ENCODE results near the gene GTPBP6. TPM values are rescaled to one million over a fixed set of nuclear protein-coding genes. Genes with fewer than 3 reads are reported as not detected.

The GTPBP6 gene
- total RNA-seq, 1 experiment from 2014 or later, result 72.4 TPM

- Mint-ChIP-seq H3K4me1 (ENCODE audit: low read depth, unreplicated experiment) (no peaks in the 10 kb centered on the region), H3K27ac (ENCODE audit: unreplicated experiment) (no peak overlapping the region), H3K9me3 (ENCODE audit: unreplicated experiment) (peaks cover 10% of the 10 kb centered on the region), H3K4me3 (ENCODE audit: unreplicated experiment) (no peak overlapping the region), H3K27me3 (ENCODE audit: insufficient read depth, unreplicated experiment) (no peaks in the 10 kb centered on the region), H3K36me3 (ENCODE audit: insufficient read depth, unreplicated experiment) (peaks cover 41% of the 10 kb centered on the region)
- peaks cover 4% of the 10 kb centered on the region; the same call in 1 of the 2 replicates for H3K9me3 ChIP-seq
- intact Hi-C loops (cut with micrococcal nuclease; ENCODE audit: unreplicated experiment), result no loop called here
- no peak overlapping the region for H3K4me3 ChIP-seq (ENCODE audit: low read depth, low read length)
- no TSS peak for BruUV-seq (replicated peaks)
- ChIA-PET POLR2A (no interaction called here), CTCF (no interaction called here)
- TF ChIP-seq CTCF (IDR thresholded peaks at IDR 0.05; ENCODE audit: insufficient read depth in 1 of 2, low read depth in 1 of 2, low read length in 1 of 2, severe bottlenecking in 1 of 2, unreplicated experiment in 1 of 2), result no peak
- no peak for DNase-seq
- no peaks in the 10 kb centered on the region for H3K4me1 ChIP-seq
- H3K36me3 ChIP-seq (ENCODE audit: control insufficient read depth, insufficient read depth, low read length), result no peaks in the 10 kb centered on the region; the same call in 1 of the 2 replicates
- no peaks in the 10 kb centered on the region for H3K27me3 ChIP-seq (replicated peaks; ENCODE audit: control insufficient read depth, insufficient read depth, low read length)
Measured at GRCh38 chrX:344371-344901, 25.8 kb upstream of the GTPBP6 start.

- H3K27ac Mint-ChIP-seq (ENCODE audit: unreplicated experiment), result peak overlapping the region; percentile 86
- ChIA-PET CTCF (no interaction called here), POLR2A (no interaction called here)
- H3K4me3 Mint-ChIP-seq (ENCODE audit: unreplicated experiment), result no peak overlapping the region
- Histone ChIP-seq H3K9me3 (peaks cover 7% of the 10 kb centered on the region; the same call in 1 of the 2 replicates), H3K36me3 (ENCODE audit: control insufficient read depth, insufficient read depth, low read length) (no peaks in the 10 kb centered on the region; the same call in 1 of the 2 replicates), H3K4me3 (ENCODE audit: low read depth, low read length) (no peak overlapping the region), H3K4me1 (no peaks in the 10 kb centered on the region), H3K27me3 (replicated peaks; ENCODE audit: control insufficient read depth, insufficient read depth, low read length) (no peaks in the 10 kb centered on the region)
- intact Hi-C loops (cut with micrococcal nuclease; ENCODE audit: unreplicated experiment), result no loop called here
- no peak for TF ChIP-seq CTCF (IDR thresholded peaks at IDR 0.05; ENCODE audit: insufficient read depth in 1 of 2, low read depth in 1 of 2, low read length in 1 of 2, severe bottlenecking in 1 of 2, unreplicated experiment in 1 of 2)
- H3K4me1 Mint-ChIP-seq (ENCODE audit: low read depth, unreplicated experiment), result no peaks in the 10 kb centered on the region
- H3K9me3 Mint-ChIP-seq (ENCODE audit: unreplicated experiment), result peaks cover 10% of the 10 kb centered on the region
- no TSS peak for BruUV-seq (replicated peaks)
- no peak for DNase-seq
- peaks cover 58% of the 10 kb centered on the region for H3K36me3 Mint-ChIP-seq (ENCODE audit: insufficient read depth, unreplicated experiment)
- no peaks in the 10 kb centered on the region for H3K27me3 Mint-ChIP-seq (ENCODE audit: insufficient read depth, unreplicated experiment)
Measured at GRCh38 chrX:341541-342101, 23.0 kb upstream of the GTPBP6 start.

GRCh38 chrX:340641-341423 lies 22.2 kb upstream of the GTPBP6 start:
- ChIA-PET CTCF (no interaction called here), POLR2A (no interaction called here)
- no peak for DNase-seq
- Mint-ChIP-seq H3K36me3 (ENCODE audit: insufficient read depth, unreplicated experiment) (peaks cover 63% of the 10 kb centered on the region), H3K27me3 (ENCODE audit: insufficient read depth, unreplicated experiment) (no peaks in the 10 kb centered on the region), H3K27ac (ENCODE audit: unreplicated experiment) (peak overlapping the region; percentile 86), H3K9me3 (ENCODE audit: unreplicated experiment) (peaks cover 10% of the 10 kb centered on the region), H3K4me3 (ENCODE audit: unreplicated experiment) (no peak overlapping the region), H3K4me1 (ENCODE audit: low read depth, unreplicated experiment) (no peaks in the 10 kb centered on the region)
- TF ChIP-seq CTCF (IDR thresholded peaks at IDR 0.05; ENCODE audit: insufficient read depth in 1 of 2, low read depth in 1 of 2, low read length in 1 of 2, severe bottlenecking in 1 of 2, unreplicated experiment in 1 of 2), result no peak
- BruUV-seq (replicated peaks), result no TSS peak
- H3K4me3 ChIP-seq (ENCODE audit: low read depth, low read length), result no peak overlapping the region
- H3K27me3 ChIP-seq (replicated peaks; ENCODE audit: control insufficient read depth, insufficient read depth, low read length), result no peaks in the 10 kb centered on the region
- H3K4me1 ChIP-seq, result no peaks in the 10 kb centered on the region
- H3K36me3 ChIP-seq (ENCODE audit: control insufficient read depth, insufficient read depth, low read length), result no peaks in the 10 kb centered on the region; the same call in 1 of the 2 replicates
- intact Hi-C loops (cut with micrococcal nuclease; ENCODE audit: unreplicated experiment), result no loop called here
- H3K9me3 ChIP-seq, result peaks cover 7% of the 10 kb centered on the region; the same call in 1 of the 2 replicates

Data from Caco-2 (cell line).